Muscle layer of duodenum (tissue), 2 donors: ENCODE results near the gene SCNN1B.
"Not testable (repeated sequence)": the region's sequence is repeated elsewhere in the genome, so short reads cannot be mapped to it uniquely, and the experiment has no call there.

Experiments used
- H3K27ac ChIP-seq: one replicate; pipeline ENCODE4 v1.7.0; 2013; ENCODE audit warnings: mild to moderate bottlenecking, low read length
- H3K27me3 ChIP-seq: one replicate; pipeline ENCODE4 v1.7.0; 2013; ENCODE audit warnings: low read depth, mild to moderate bottlenecking, control low read depth, low read length
- H3K36me3 ChIP-seq, 2 donors: one replicate each; pipeline ENCODE4 v1.7.0; 2013; ENCODE audit warnings: low read length in 2 of 2, control low read depth in 1 of 2, mild to moderate bottlenecking in 1 of 2; ENCODE audit not compliant: insufficient read depth in 2 of 2, control insufficient read depth in 1 of 2
- H3K4me1 ChIP-seq, 2 donors: one replicate each; pipeline ENCODE4 v1.7.0; 2013; ENCODE audit warnings: low read length in 2 of 2, mild to moderate bottlenecking in 2 of 2, control low read depth in 1 of 2, moderate library complexity in 1 of 2; ENCODE audit not compliant: insufficient read depth in 2 of 2, control insufficient read depth in 1 of 2
- H3K4me3 ChIP-seq, 2 donors: one replicate each; pipeline ENCODE4 v1.7.0; 2013; ENCODE audit warnings: low read length in 2 of 2, low read depth in 1 of 2, mild to moderate bottlenecking in 1 of 2
- H3K9me3 ChIP-seq, 2 donors: one replicate each; pipeline ENCODE4 v1.7.0; 2013; ENCODE audit warnings: low read length in 2 of 2, control low read depth in 1 of 2, mild to moderate bottlenecking in 1 of 2; ENCODE audit not compliant: control insufficient read depth in 1 of 2
- donor health status: healthy.

Gene SCNN1B

GRCh38 chr16:23359092-23359760 is 57.1 kb downstream of the SCNN1B start:
- Histone ChIP-seq H3K9me3 (no peaks in the 10 kb centered on the region), H3K27me3 (no peaks in the 10 kb centered on the region), H3K27ac (no peak overlapping the region), H3K4me3 (no peak overlapping the region), H3K36me3 (no peaks in the 10 kb centered on the region), H3K4me1 (peaks cover 0 to 6% of the 10 kb centered on the region in 2 donors)

DNA sequence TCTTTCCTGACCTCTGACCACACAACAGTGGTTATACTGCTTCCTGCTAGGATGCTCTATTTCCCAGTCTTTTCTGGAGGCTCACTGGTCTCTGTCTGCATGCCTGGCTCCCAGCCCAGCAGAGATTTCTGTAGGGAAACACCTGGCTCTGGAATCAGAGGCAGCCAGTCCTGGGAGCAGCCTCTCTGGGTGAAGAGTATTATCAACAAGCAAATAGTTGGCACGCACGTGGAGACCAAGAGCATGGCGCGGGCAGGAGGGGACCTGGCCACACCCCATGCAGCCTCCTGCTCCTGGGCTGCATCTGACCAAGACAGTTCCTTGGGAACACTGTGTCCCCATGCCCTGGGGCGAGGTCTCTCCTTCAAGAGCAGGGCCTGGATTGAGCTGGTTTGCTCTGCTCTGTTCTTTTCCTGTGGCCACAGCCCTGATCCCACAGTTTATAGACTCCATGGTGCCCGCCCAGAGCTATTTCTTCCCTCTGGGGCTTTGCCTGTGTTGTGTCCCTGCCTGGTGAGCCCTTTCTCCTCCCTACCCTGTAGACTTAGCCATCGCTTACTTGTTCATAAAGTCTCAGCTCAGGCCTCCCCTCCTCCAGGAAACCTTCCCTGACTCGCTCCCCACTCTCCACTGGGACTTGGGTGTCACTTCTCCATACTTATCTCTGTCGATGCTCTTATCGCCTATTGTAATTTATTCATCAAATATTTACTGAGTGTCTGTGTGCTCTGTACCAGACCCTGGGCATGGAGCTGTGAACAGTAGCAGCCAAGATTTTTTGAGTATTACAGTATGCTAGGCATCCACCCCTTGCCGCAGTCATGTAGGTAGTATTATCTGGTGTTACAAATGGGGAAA is 60.6 kb downstream of the SCNN1B start:
- no peaks in the 10 kb centered on the region for H3K36me3 ChIP-seq
- no peaks in the 10 kb centered on the region for H3K9me3 ChIP-seq
- H3K4me1 ChIP-seq, result peaks cover 0 to 6% of the 10 kb centered on the region in 2 donors
- H3K27ac ChIP-seq, result no peak overlapping the region
- H3K4me3 ChIP-seq, result no peak overlapping the region
- no peaks in the 10 kb centered on the region for H3K27me3 ChIP-seq

DNA sequence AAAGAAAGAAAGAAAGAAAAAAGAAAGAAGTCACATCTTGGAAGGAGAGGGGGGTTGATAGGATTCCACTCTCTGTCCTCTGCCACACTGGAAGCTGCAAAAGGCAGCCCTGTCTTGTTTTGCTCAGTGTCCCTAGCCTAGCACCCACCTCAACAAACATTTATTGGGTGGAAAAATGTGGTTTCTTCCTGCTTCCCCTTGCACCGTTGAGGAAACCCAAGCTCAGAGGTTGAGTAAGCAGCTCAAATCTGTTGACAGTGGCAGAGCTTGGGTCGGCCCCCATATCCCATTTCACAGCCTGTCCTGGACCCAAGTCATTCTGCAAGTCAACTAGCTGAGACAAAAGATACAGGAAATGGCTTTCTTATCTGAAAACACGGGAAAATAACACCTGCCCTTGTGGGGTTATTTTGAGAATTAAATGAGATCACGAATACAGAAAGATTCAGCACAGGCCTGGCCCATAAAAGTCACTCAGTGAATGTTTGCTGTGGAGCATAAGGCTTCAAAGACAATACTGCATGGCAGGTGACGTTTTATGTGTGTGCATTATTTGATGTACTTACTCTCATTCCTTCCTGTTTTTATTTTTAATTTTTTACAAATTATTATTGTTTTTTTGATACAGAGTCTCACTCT is 63.6 kb downstream of the SCNN1B start:
- Histone ChIP-seq H3K36me3 (no peaks in the 10 kb centered on the region), H3K27me3 (no peaks in the 10 kb centered on the region), H3K4me3 (no peak overlapping the region), H3K4me1 (peaks cover 0 to 6% of the 10 kb centered on the region in 2 donors), H3K9me3 (no peaks in the 10 kb centered on the region), H3K27ac (no peak overlapping the region)

- H3K4me3 ChIP-seq, H3K36me3 ChIP-seq, H3K27me3 ChIP-seq, H3K4me1 ChIP-seq, H3K27ac ChIP-seq, H3K9me3 ChIP-seq: not testable (repeated sequence)
Observed at GRCh38 chr16:23366341-23366740, 64.2 kb downstream of the SCNN1B start.

DNA sequence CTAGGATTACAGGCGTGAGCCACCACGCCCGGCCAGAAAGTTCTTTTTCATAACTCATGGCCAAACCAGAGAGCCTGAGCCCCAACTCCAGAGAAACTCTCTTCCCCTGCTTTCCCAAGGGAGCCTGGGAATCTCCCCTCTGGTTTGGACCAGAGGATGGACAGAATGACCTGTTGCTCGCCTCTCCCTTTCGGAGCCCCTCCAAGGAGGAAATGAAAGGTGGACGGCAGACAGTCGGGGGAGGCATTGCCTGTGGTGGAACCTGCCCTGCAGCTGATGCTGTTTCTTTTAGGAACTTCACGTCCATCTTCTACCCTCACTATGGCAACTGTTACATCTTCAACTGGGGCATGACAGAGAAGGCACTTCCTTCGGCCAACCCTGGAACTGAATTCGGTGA is 65.5 kb downstream of the SCNN1B start:
- no peaks in the 10 kb centered on the region for H3K27me3 ChIP-seq
- no peaks in the 10 kb centered on the region for H3K36me3 ChIP-seq

DNA sequence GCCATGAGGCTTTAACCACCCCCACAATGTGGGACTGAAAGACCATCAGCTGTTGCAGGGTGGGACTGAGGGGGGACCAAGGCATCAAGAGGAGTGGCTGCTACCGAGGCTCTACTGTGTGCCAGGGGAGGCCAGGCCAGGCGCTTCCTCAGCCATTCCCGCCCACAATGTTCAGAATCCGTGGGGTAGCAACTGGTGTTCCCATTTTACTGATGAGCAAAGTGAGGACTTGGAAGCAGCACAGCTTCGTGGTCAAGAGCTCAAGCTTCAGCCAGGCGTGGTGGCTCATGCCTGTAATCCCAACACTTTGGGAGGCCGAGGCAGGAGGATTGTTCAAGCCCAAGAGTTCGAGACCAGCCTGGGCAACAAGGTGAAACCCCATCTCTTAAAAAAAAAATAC is 65.9 kb downstream of the SCNN1B start:
- H3K9me3 ChIP-seq, result no peaks in the 10 kb centered on the region
- H3K4me1 ChIP-seq, result no peaks in the 10 kb centered on the region
- no peak overlapping the region for H3K27ac ChIP-seq
- no peaks in the 10 kb centered on the region for H3K27me3 ChIP-seq
- H3K36me3 ChIP-seq, result no peaks in the 10 kb centered on the region
- H3K4me3 ChIP-seq, result no peak overlapping the region

More for the DNA sequence above, 65.5 kb downstream of the SCNN1B start:
- no peak overlapping the region for H3K4me3 ChIP-seq
- H3K4me1 ChIP-seq, result peaks cover 0 to 3% of the 10 kb centered on the region in 2 donors
- H3K9me3 ChIP-seq, result no peaks in the 10 kb centered on the region
- H3K27ac ChIP-seq, result no peak overlapping the region

DNA sequence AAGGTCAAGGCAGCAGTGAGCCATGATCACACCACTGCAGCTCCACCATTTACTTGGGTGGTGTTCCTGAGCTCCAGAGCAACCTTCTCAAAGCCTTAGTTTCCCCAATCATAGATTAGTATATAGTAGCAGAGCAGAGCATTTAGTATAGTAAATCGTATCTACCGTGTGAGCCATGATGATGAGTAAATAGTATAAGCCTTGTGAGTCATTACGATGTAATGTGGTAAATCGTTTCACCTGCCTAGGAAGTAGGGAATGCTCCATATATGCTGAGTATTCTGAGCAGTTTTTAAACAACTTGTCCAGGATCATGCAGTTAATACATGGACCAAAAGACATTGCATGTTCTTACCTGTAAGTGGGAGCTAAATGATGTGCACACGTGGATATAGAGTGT is 66.4 kb downstream of the SCNN1B start:
- H3K9me3 ChIP-seq, result no peaks in the 10 kb centered on the region
- no peaks in the 10 kb centered on the region for H3K36me3 ChIP-seq
- H3K4me3 ChIP-seq, result no peak overlapping the region
- H3K27me3 ChIP-seq, result no peaks in the 10 kb centered on the region
- no peaks in the 10 kb centered on the region for H3K4me1 ChIP-seq
- H3K27ac ChIP-seq, result no peak overlapping the region

GRCh38 chr16:23369416-23369815 is 67.3 kb downstream of the SCNN1B start:
- Histone ChIP-seq H3K4me3 (no peak overlapping the region), H3K36me3 (no peaks in the 10 kb centered on the region), H3K4me1 (no peaks in the 10 kb centered on the region), H3K9me3 (no peaks in the 10 kb centered on the region), H3K27me3 (no peaks in the 10 kb centered on the region), H3K27ac (no peak overlapping the region)

DNA sequence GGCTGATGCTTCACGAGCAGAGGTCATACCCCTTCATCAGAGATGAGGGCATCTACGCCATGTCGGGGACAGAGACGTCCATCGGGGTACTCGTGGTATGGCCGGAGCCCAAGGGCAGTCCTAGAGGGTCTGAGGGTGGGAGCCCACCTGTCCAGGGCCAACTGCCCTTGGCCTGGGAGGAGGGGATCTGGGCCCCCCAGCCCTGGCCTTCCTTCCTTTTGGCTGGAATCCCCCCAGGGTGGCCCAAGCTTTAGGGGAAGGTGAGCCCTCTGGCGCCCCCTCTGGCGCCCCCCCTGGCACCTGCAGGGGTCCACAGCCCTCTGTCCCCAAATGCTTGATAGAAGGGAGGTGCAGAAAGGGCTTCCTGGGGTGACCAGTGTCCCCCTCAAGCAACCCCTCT is 69.3 kb downstream of the SCNN1B start:
- no peak overlapping the region for H3K27ac ChIP-seq
- no peaks in the 10 kb centered on the region for H3K9me3 ChIP-seq
- no peaks in the 10 kb centered on the region for H3K36me3 ChIP-seq
- no peaks in the 10 kb centered on the region for H3K27me3 ChIP-seq
- no peaks in the 10 kb centered on the region for H3K4me1 ChIP-seq
- H3K4me3 ChIP-seq, result no peak overlapping the region

DNA sequence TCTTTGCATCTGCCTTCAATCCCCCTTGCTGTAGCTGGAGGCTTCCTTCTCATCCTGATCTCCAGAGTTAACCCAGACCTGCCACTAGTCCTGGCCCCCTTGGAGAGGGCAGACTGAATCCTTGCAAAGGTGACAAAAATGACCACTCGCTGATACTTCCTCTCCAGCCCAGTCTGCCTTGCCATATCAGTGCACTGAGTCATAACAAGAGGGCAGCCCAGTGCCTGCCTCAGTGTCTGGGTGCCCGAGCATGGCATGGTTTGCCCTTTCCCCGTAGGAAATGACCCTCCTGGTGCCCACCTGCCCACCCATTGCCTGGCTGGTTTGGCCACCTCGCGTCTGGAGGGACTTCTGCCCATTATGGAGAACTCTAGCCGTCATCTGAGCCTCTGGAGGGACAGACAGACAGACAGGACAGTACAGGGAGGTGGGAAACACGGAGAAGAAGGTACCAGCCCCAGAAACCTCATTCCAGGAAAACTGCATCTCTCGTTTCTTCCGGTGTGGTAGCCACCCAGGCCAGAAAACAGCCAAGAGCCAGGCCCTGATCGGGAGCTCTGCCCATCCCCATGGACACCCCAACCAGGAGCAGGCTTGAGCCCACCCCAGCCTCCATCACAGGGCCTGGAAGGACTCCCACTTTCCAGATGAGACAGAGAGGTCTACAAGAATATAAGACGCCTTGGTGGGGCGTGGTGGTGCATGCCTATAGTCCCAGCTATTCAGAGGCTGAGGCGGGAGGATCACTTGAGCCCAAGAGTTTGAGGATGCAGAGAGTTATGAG is 71.5 kb downstream of the SCNN1B start:
- H3K9me3 ChIP-seq, result no peaks in the 10 kb centered on the region
- H3K4me1 ChIP-seq, result no peaks in the 10 kb centered on the region
- no peaks in the 10 kb centered on the region for H3K36me3 ChIP-seq
- H3K4me3 ChIP-seq, result no peak overlapping the region
- H3K27me3 ChIP-seq, result no peaks in the 10 kb centered on the region
- no peak overlapping the region for H3K27ac ChIP-seq
